Activated CD4-positive, alpha-beta memory T cell treated with anti-CD3 and anti-CD28 coated beads, Interleukin-2, amount 10 ng/mL, durations not matched to agents 7 days and 5 days (primary cell): Measurements from ENCODE around the gene MYLK2. TPM values are rescaled to one million over a fixed set of nuclear protein-coding genes. Genes with fewer than 3 reads are reported as not detected.

Experiments used
- CTCF ChIA-PET: fragments of 350-600 bp; sonication (Branson Sonifier 250); formaldehyde crosslinking; loops from one replicate; lab custom pipeline; 2021; ENCODE audit warnings: antibody characterized with exemption, inconsistent platforms; lab: Charles Lee
- POLR2A ChIA-PET: fragments of 350-600 bp; sonication (Branson Sonifier 250); formaldehyde crosslinking; loops from one replicate; lab custom pipeline; 2021; ENCODE audit warnings: antibody characterized with exemption; lab: Charles Lee
- DNase-seq: peaks from one replicate; pipeline ENCODE4 v3.0.0-alpha.2; 2020
- H3K27ac Mint-ChIP-seq: one replicate; pipeline ENCODE4 v1.8.0; 2021; ENCODE audit warnings: mild to moderate bottlenecking, mixed read lengths
- H3K27me3 Mint-ChIP-seq: one replicate; pipeline ENCODE4 v1.8.0; 2021; ENCODE audit warnings: mixed read lengths
- H3K36me3 Mint-ChIP-seq: one replicate; pipeline ENCODE4 v1.8.0; 2021; ENCODE audit warnings: low read depth, mixed read lengths
- H3K4me1 Mint-ChIP-seq: one replicate; pipeline ENCODE4 v1.8.0; 2021; ENCODE audit warnings: mixed read lengths
- H3K4me3 Mint-ChIP-seq: one replicate; pipeline ENCODE4 v1.8.0; 2021; ENCODE audit warnings: mild to moderate bottlenecking, mixed read lengths
- H3K9me3 Mint-ChIP-seq: one replicate; pipeline ENCODE4 v1.8.0; 2021; ENCODE audit warnings: mixed read lengths
- total RNA-seq, 2 experiments: library from RNA; stranded (reverse); gene quantifications; one replicate each; pipeline ENCODE4 v1.2.3, GENCODE V29; 2021

The MYLK2 gene
- total RNA-seq, 2 experiments from 2014 or later: 0.33 to 0.45 TPM

- CTCF ChIA-PET: interaction anchor here (0.8 to 3.8 kb wide), 13 partner anchors 8 to 376 kb away, joined by 3 to 28 read pairs (median 3); partner anchors contain the start of gene PDRG1
- DNase-seq: peak; percentile 85
- POLR2A ChIA-PET: interaction anchor here (0.7 kb wide), 1 partner anchor 230 kb away, joined by 3 read pairs; the partner anchor contains the start of gene TM9SF4
- Mint-ChIP-seq H3K27ac (peak overlapping the region; percentile 37), H3K27me3 (peaks cover 28% of the 10 kb centered on the region), H3K36me3 (no peaks in the 10 kb centered on the region), H3K4me3 (peak overlapping the region; percentile 75), H3K4me1 (peaks cover 18% of the 10 kb centered on the region), H3K9me3 (no peaks in the 10 kb centered on the region)
These were observed 60.2 kb downstream of the MYLK2 start for GRCh38 chr20:31879143-31879987.

GRCh38 chr20:31881945-31882344 lies 62.8 kb downstream of the MYLK2 start:
- Mint-ChIP-seq H3K36me3 (no peaks in the 10 kb centered on the region), H3K4me3 (no peak overlapping the region), H3K27me3 (peaks cover 26% of the 10 kb centered on the region), H3K9me3 (no peaks in the 10 kb centered on the region), H3K4me1 (peaks cover 18% of the 10 kb centered on the region), H3K27ac (no peak overlapping the region)
- POLR2A ChIA-PET: no interaction called here
- DNase-seq: no peak
- CTCF ChIA-PET: interaction anchor here (1.0 kb wide), 1 partner anchor 70 kb away, joined by 3 read pairs; the partner anchor contains the start of gene PDRG1

- ChIA-PET CTCF (no interaction called here), POLR2A (no interaction called here)
- H3K4me3 Mint-ChIP-seq: no peak overlapping the region
- no peaks in the 10 kb centered on the region for H3K36me3 Mint-ChIP-seq
- H3K9me3 Mint-ChIP-seq: no peaks in the 10 kb centered on the region
- peaks cover 18% of the 10 kb centered on the region for H3K27me3 Mint-ChIP-seq
- no peak overlapping the region for H3K27ac Mint-ChIP-seq
- peaks cover 18% of the 10 kb centered on the region for H3K4me1 Mint-ChIP-seq
- DNase-seq: no peak
These were observed 64.7 kb downstream of the MYLK2 start for GRCh38 chr20:31883829-31884228.

Other genes starting within 250 kb of the MYLK2 start
- under 1 TPM; 0.48 to 0.58 TPM for gene ID1, start 214.1 kb upstream of the MYLK2 start, total RNA-seq
- gene COX4I2, start 181.4 kb upstream of the MYLK2 start, total RNA-seq: not detected
- gene BCL2L1, start 96.5 kb upstream of the MYLK2 start, total RNA-seq: 10 to 100 TPM; 67.7 to 72.5 TPM
- 100 to 1,000 TPM; 137 to 138 TPM for gene TPX2, start 80.1 kb upstream of the MYLK2 start, total RNA-seq
- not detected for gene FOXS1, start 26.2 kb downstream of the MYLK2 start, total RNA-seq
- gene DUSP15, start 51.2 kb downstream of the MYLK2 start, total RNA-seq: not detected
- not detected for gene TTLL9, start 51.3 kb downstream of the MYLK2 start, total RNA-seq
- gene PDRG1, start 132.7 kb downstream of the MYLK2 start, total RNA-seq: 10 to 100 TPM; 10.8 TPM
- gene XKR7, start 148.8 kb downstream of the MYLK2 start, total RNA-seq: not detected
- gene CCM2L, start 191.1 kb downstream of the MYLK2 start, total RNA-seq: not detected
- gene HCK, start 232.9 kb downstream of the MYLK2 start, total RNA-seq: under 1 TPM; 0.10 to 0.35 TPM